Retinal pigment epithelial cell (primary cell): Measurements from ENCODE around the gene IP6K3.

Experiments used
- DNase-seq: peaks from one replicate; pipeline ENCODE4 v3.0.0-alpha.2; 2010; ENCODE audit warnings: low read depth
- H3K4me3 ChIP-seq: 2 replicates; pipeline ENCODE4 v1.5.1; 2011; ENCODE audit warnings: mild to moderate bottlenecking, low read length, control low read depth, moderate library complexity
- TF ChIP-seq, protein P1 (sequence below): conservative IDR thresholded peaks from 2 replicates; pipeline ENCODE4 v1.5.1; 2011; ENCODE audit warnings: low read depth, low read length, control low read depth, inconsistent platforms

Gene IP6K3

DNA sequence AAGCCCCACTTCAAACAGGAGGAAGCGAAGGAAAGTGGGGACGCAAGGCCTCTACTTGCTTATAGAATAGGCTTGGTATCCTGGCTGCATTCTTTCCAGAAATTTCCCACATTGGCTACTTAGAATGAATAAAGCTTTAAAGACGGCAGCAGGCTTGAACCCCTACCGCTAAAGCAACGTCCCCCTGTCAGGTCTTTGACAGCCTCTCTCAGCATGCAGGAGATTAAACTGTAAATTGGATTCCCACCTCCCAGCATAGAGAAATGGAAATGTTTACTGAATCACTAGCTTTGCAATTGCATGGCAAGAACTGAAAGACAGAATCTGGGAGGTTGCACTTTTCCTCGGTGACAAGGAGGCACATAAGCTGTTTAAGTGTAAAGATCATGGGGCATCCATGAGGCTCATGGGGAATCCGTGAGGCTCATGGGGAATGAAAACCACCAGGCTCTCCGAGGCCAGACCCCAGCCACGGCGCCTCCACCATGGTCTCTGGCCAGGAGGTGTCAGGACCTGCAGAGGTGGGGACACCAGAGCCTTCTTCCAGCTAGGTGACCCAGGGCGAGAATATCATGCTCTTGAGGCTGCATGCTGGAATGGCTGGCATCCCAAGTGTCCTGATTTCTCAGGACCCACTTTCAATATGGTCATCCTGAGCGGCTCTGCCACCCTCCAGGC, 31.9 kb upstream of the IP6K3 start:
- DNase-seq = no peak
- TF ChIP-seq, protein P1, sequence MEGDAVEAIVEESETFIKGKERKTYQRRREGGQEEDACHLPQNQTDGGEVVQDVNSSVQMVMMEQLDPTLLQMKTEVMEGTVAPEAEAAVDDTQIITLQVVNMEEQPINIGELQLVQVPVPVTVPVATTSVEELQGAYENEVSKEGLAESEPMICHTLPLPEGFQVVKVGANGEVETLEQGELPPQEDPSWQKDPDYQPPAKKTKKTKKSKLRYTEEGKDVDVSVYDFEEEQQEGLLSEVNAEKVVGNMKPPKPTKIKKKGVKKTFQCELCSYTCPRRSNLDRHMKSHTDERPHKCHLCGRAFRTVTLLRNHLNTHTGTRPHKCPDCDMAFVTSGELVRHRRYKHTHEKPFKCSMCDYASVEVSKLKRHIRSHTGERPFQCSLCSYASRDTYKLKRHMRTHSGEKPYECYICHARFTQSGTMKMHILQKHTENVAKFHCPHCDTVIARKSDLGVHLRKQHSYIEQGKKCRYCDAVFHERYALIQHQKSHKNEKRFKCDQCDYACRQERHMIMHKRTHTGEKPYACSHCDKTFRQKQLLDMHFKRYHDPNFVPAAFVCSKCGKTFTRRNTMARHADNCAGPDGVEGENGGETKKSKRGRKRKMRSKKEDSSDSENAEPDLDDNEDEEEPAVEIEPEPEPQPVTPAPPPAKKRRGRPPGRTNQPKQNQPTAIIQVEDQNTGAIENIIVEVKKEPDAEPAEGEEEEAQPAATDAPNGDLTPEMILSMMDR = no peak
- no peak overlapping the region for H3K4me3 ChIP-seq

DNA sequence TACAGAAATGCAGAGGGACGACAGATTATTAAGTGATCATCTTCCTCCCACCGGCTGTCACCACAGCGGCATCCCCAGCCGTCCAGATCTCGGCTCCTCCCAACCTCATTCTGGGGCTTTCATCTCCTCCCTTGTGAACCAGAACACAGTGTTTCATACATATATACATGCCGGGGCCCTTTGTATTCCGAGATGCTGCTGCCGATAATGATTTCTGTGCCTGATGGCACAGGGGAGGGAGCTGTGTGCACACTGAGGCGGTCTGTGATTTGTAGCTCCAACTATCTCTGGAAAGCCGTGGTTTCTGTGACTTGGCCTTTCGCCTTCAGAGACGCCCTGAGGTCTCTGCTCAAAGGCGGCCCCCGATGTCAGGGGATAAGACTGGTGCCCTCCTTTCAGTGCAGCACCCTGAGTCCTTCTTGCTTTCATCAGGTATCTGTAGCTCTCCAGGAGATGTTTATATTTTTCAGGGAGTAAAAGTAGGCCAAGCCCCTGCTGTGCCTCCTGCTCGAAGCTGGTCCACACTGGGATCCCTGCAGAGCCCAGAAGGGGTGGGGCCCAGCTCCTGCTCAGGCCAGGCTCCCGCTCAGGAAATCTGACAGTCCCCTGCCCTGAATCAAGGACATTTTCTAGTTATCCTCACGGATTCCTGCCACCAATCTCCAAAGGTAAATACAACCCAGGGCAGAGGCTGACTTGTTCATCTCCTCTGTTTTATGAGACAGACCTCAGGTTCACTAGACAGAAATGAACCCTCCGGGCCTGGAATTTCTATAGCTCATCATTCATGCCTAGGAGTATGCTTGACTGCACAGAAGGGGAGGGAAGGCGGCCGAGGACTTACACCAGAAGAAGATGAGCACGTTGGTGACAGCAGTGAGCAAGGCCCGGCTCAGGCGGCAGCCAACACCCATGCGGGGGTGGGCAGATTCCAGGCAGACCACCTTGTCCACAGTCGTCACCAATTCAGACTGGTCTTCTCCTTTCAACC, 31.0 kb upstream of the IP6K3 start:
- TF ChIP-seq, protein P1 = no peak
- DNase-seq = no peak
- H3K4me3 ChIP-seq = no peak overlapping the region

DNA sequence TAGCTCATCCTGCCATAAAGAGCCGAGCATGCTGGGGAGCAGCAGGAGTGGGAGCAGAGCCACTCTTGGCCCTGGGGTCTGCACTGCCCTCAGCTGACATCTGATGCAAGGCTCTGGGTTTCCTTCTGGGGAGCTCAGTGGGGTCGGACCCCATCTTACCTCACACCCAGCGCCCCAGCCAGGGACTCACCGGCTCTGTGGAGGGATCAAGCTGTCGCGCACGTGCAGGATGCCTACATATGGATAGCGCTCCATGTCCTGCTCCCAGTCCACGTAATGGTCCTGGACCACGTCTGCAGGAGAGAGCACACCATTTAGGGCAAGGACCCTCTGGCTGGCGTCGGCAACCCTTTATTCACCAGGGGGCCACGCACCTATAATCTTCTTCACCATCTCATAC, 30.1 kb upstream of the IP6K3 start:
- TF ChIP-seq, protein P1 = no peak
- no peak overlapping the region for H3K4me3 ChIP-seq
- no peak for DNase-seq

DNA sequence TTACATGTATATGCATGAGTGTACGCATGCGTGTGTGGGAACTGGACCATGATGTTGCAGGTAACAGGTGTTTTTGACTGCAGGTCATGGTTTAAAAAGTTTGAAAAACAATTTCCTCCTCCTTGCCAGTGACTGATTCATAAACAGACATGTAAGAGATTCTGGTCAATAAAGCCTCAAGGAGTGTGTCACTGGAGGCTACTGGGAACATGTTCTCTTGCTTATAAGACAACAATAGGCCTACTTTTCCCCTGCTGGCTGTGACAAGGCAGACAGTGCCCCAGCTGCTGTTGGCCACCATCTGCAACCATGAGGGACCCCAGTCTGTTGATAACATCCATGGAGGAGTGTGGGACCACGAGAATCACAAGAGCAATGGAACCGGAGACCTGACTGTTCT, 29.5 kb upstream of the IP6K3 start:
- no peak overlapping the region for H3K4me3 ChIP-seq
- DNase-seq = no peak
- TF ChIP-seq, protein P1 = no peak

DNA sequence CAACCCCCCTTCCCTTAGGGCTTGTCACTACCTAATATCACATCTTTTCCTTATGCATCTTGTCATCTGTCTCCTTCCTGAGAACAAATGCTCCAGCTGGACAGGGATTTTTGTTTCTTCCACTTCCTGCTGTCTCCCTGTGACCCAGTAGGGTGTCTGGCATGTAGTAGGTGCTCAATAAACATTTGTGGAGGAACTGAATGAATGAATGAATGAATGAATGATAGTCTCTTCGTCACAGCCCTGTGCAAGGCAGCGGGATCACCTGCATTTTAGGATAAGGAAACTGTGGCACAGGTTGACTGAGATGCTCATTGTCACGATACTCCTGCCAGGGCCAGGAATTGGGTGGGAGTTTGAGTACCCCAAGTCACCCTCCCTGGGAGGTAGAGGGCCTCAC, 28.1 kb upstream of the IP6K3 start:
- H3K4me3 ChIP-seq = no peak overlapping the region
- TF ChIP-seq, protein P1 = no peak
- no peak for DNase-seq

DNA sequence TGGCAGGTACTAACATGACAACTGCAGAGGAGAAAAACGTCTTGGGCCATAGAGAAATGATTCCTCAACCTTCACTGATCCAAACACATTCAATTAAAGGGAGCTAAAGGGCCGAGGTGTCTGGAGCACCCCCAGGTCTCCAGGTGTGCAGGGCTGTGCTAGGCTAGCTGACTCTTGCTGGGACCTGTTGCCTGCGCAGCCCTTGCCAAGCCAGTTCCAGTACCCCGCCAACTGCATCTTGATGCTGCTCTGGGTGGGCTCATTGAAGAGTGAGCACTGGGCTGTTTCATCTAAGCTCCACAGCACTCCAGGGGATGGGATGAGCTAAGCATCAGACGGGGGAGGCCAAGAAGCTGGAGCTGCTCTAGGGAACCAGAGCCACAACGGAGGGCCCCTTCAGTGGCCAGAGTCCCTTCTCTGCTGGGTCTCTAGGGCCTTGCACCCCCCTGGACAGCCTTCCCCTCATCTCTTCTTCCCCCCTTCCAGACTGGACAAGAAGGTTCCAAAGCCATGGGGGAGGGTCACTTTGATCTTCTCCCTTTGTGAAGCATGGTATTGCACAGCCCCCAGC, 26.3 kb upstream of the IP6K3 start:
- no peak for DNase-seq
- TF ChIP-seq, protein P1 = no peak
- no peak overlapping the region for H3K4me3 ChIP-seq
